Body of pancreas (tissue), 4 donors: Measurements from ENCODE around the gene TMEM184B.

Source experiments
- POLR2A ChIP-seq, 3 donors: fragments of 450-650 bp; IDR thresholded peaks; one replicate each; pipeline ENCODE4 v1.6.1; 2016; ENCODE audit warnings: antibody characterized with exemption in 3 of 3, mild to moderate bottlenecking in 2 of 3
- TF ChIP-seq, protein P1 (sequence below), 7 experiments: fragments of 450-650 bp in 4 of 7; fragments of 200-600 bp in 3 of 7; sonication (generic) in 3 of 7; IDR thresholded peaks; one replicate each; pipeline ENCODE4 v1.5.1; 2016 to 2019; ENCODE audit warnings: antibody characterized with exemption in 7 of 7

DNA sequence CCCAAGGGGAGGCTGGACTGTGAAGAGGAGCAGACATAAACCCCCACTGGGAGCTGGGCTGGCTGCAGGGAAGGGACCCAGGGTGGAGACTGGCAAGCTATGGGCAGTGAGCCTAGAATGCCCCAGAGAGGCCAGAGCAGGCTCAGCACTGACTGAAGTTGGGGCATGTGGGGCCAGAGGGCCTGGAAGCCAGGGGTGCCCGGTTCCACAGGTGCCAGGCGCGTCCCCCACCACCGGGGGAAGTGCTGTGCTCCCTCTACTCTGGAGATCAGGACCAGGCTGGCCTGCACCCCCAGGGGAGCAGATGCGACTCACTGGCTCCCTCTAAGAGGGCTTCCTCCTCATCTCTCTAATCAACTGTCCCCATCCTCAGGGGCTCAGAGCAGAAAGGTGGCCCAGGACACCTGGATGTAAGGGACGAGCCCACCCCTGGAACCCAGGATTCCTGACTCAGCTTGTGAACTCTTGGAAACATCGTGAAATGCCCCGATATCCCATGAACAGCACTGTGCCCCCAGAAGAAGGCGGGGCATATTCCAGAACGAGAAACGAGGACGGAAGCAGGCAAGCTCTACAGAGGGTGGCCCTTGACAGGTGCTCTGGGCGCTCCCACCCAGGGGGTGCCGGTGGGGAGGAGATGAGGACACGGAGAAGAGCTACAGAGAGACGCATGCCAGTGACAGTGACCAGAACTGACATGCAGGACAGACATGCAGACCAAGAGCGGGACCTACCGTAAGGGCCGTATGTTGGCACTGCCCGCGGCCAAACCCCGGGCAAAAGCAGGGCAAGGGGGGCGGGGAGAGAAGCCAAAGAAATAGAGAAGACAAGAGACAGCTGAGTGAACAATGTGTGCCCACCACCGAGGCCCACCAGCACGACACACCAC is 50.7 kb downstream of the TMEM184B start:
- TF ChIP-seq, protein P1, sequence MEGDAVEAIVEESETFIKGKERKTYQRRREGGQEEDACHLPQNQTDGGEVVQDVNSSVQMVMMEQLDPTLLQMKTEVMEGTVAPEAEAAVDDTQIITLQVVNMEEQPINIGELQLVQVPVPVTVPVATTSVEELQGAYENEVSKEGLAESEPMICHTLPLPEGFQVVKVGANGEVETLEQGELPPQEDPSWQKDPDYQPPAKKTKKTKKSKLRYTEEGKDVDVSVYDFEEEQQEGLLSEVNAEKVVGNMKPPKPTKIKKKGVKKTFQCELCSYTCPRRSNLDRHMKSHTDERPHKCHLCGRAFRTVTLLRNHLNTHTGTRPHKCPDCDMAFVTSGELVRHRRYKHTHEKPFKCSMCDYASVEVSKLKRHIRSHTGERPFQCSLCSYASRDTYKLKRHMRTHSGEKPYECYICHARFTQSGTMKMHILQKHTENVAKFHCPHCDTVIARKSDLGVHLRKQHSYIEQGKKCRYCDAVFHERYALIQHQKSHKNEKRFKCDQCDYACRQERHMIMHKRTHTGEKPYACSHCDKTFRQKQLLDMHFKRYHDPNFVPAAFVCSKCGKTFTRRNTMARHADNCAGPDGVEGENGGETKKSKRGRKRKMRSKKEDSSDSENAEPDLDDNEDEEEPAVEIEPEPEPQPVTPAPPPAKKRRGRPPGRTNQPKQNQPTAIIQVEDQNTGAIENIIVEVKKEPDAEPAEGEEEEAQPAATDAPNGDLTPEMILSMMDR (IDR thresholded peaks at IDR 0.05) = no peak
- no peak for TF ChIP-seq POLR2A (IDR thresholded peaks at IDR 0.05)
